HL-60 (cell line): ENCODE data around the gene MXRA7.

Experiments used
- DNase-seq, 2 experiments: peaks; one replicate each; pipeline ENCODE4 v3.0.0-alpha.2; 2010 to 2020; ENCODE audit warnings: low read depth in 1 of 2, low spot score in 1 of 2
- H3K27ac ChIP-seq: fragments of 250-450 bp; sonication (Bioruptor Pico); replicated peaks from 2 replicates; pipeline ENCODE4 v1.5.1; 2020; ENCODE audit warnings: mild to moderate bottlenecking, moderate library complexity
- H3K27me3 ChIP-seq: fragments of 250-450 bp; sonication (Bioruptor Pico); 2 replicates; pipeline ENCODE4 v1.5.1; 2021; ENCODE audit warnings: mild to moderate bottlenecking, moderate library complexity; ENCODE audit not compliant: insufficient read depth, poor library complexity, severe bottlenecking
- H3K4me3 ChIP-seq: replicated peaks from 2 replicates; pipeline ENCODE4 v1.5.1; 2011; ENCODE audit warnings: mild to moderate bottlenecking, control low read depth, low read length; ENCODE audit not compliant: insufficient read depth
- GABPA ChIP-seq: IDR thresholded peaks from 2 replicates; pipeline ENCODE4 v1.6.1; 2012; ENCODE audit warnings: low read depth
- POLR2AphosphoS5 ChIP-seq: IDR thresholded peaks from 2 replicates; pipeline ENCODE4 v1.6.1; 2012; ENCODE audit warnings: low read depth
- SPI1 ChIP-seq: IDR thresholded peaks from 2 replicates; pipeline ENCODE4 v1.6.1; 2012; ENCODE audit warnings: low read depth, mild to moderate bottlenecking, borderline replicate concordance
- TF ChIP-seq, protein P1 (sequence below): IDR thresholded peaks from one replicate; pipeline ENCODE4 v1.5.1; 2011; ENCODE audit warnings: low read length, control low read depth, inconsistent platforms; ENCODE audit not compliant: insufficient read depth
- TF ChIP-seq, protein P2 (sequence below): IDR thresholded peaks from 2 replicates; pipeline ENCODE4 v1.6.1; 2012; ENCODE audit warnings: low read depth; ENCODE audit not compliant: insufficient replicate concordance

MXRA7 gene

GRCh38 chr17:76659928-76660655, 50.7 kb downstream of the MXRA7 start:
- DNase-seq: peak in 1 of 2 experiments; percentile 42

GRCh38 chr17:76658242-76658662, 52.5 kb downstream of the MXRA7 start:
- H3K27me3 ChIP-seq: no peaks in the 10 kb centered on the region
- TF ChIP-seq, protein P1, sequence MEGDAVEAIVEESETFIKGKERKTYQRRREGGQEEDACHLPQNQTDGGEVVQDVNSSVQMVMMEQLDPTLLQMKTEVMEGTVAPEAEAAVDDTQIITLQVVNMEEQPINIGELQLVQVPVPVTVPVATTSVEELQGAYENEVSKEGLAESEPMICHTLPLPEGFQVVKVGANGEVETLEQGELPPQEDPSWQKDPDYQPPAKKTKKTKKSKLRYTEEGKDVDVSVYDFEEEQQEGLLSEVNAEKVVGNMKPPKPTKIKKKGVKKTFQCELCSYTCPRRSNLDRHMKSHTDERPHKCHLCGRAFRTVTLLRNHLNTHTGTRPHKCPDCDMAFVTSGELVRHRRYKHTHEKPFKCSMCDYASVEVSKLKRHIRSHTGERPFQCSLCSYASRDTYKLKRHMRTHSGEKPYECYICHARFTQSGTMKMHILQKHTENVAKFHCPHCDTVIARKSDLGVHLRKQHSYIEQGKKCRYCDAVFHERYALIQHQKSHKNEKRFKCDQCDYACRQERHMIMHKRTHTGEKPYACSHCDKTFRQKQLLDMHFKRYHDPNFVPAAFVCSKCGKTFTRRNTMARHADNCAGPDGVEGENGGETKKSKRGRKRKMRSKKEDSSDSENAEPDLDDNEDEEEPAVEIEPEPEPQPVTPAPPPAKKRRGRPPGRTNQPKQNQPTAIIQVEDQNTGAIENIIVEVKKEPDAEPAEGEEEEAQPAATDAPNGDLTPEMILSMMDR: no peak
- TF ChIP-seq, protein P2, sequence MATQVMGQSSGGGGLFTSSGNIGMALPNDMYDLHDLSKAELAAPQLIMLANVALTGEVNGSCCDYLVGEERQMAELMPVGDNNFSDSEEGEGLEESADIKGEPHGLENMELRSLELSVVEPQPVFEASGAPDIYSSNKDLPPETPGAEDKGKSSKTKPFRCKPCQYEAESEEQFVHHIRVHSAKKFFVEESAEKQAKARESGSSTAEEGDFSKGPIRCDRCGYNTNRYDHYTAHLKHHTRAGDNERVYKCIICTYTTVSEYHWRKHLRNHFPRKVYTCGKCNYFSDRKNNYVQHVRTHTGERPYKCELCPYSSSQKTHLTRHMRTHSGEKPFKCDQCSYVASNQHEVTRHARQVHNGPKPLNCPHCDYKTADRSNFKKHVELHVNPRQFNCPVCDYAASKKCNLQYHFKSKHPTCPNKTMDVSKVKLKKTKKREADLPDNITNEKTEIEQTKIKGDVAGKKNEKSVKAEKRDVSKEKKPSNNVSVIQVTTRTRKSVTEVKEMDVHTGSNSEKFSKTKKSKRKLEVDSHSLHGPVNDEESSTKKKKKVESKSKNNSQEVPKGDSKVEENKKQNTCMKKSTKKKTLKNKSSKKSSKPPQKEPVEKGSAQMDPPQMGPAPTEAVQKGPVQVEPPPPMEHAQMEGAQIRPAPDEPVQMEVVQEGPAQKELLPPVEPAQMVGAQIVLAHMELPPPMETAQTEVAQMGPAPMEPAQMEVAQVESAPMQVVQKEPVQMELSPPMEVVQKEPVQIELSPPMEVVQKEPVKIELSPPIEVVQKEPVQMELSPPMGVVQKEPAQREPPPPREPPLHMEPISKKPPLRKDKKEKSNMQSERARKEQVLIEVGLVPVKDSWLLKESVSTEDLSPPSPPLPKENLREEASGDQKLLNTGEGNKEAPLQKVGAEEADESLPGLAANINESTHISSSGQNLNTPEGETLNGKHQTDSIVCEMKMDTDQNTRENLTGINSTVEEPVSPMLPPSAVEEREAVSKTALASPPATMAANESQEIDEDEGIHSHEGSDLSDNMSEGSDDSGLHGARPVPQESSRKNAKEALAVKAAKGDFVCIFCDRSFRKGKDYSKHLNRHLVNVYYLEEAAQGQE: no peak
- TF ChIP-seq SPI1 (no peak), GABPA (no peak), POLR2AphosphoS5 (no peak)
- no peak overlapping the region for H3K27ac ChIP-seq
- no peak for DNase-seq
- H3K4me3 ChIP-seq: no peak overlapping the region

More at GRCh38 chr17:76659928-76660655, 50.7 kb downstream of the MXRA7 start:
- Histone ChIP-seq H3K27me3 (no peaks in the 10 kb centered on the region), H3K4me3 (no peak overlapping the region), H3K27ac (no peak overlapping the region)
- TF ChIP-seq, protein P2: no peak
- TF ChIP-seq GABPA: no peak
- TF ChIP-seq POLR2AphosphoS5: no peak

DNA sequence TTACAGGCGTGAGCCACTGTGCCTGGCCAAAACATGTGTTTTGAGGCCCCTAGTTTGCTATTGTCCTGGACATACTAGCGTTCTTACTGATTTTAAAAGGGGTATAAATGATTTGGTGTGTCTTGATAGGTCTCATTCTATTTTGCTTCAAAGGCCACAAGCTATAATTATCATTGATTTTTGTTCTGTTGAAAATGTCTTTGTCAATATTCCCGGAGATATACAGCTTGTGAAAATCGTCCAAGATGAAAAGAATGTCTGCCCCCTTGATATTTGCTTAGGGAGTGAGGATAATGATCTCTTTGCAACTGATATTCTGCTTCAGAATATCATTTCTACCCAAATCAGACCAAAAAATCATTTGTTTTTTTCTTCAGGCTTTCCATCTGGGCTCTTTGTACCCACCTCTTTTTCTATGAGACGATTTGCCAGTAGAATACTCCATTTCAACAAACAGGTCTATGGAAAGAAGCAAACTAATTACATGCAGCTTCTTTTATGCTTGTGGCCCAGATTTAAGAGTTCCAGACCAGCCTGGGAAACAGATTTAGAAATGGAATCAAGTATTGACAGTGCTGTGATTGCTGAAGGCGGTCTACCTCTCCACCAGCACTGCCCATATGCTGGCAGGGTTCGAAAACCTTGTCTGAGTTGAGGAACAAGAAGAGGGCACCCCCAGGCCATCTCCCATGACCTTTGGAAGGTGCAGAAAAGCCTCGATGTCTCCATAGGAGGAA, 53.1 kb downstream of the MXRA7 start:
- TF ChIP-seq, protein P1: no peak
- TF ChIP-seq POLR2AphosphoS5 (no peak), SPI1 (no peak)
- no peak for DNase-seq
- no peak overlapping the region for H3K4me3 ChIP-seq
- no peak overlapping the region for H3K27ac ChIP-seq
- H3K27me3 ChIP-seq: no peaks in the 10 kb centered on the region

GRCh38 chr17:76654408-76654807, 56.4 kb downstream of the MXRA7 start:
- no peak for DNase-seq
- TF ChIP-seq, protein P2: no peak

More at GRCh38 chr17:76654408-76654807, 56.4 kb downstream of the MXRA7 start:
- no peak overlapping the region for H3K27ac ChIP-seq
- H3K27me3 ChIP-seq: no peaks in the 10 kb centered on the region
- H3K4me3 ChIP-seq: no peak overlapping the region
